C4-2B (cell line): Measurements from ENCODE around the gene ASB6.
"Not testable (repeated sequence)": the region's sequence is repeated elsewhere in the genome, so short reads cannot be mapped to it uniquely, and the experiment has no call there.

Source experiments
- H3K27ac ChIP-seq: fragments of 450-650 bp; 2 replicates; pipeline ENCODE4 v1.5.1; 2017
- CTCF ChIP-seq: fragments of 450-650 bp; conservative IDR thresholded peaks from 2 replicates; pipeline ENCODE4 v1.5.1; 2017; ENCODE audit warnings: mild to moderate bottlenecking
- ZFX ChIP-seq: fragments of 450-650 bp; IDR thresholded peaks from 2 replicates; pipeline ENCODE4 v1.6.1; 2017

The ASB6 gene

GRCh38 chr9:129637102-129637501 is 4.8 kb downstream of the ASB6 start:
- TF ChIP-seq CTCF (no peak), ZFX (no peak)

GRCh38 chr9:129636343-129636742 is 5.6 kb downstream of the ASB6 start:
- H3K27ac ChIP-seq: not testable (repeated sequence)

More at GRCh38 chr9:129637102-129637501, 4.8 kb downstream of the ASB6 start:
- no peak overlapping the region for H3K27ac ChIP-seq

GRCh38 chr9:129635099-129636065 is 6.6 kb downstream of the ASB6 start:
- TF ChIP-seq ZFX (no peak), CTCF (no peak)
- H3K27ac ChIP-seq: no peak overlapping the region

GRCh38 chr9:129633848-129634247 is 8.1 kb downstream of the ASB6 start:
- no peak overlapping the region for H3K27ac ChIP-seq
- no peak for TF ChIP-seq CTCF
- no peak for TF ChIP-seq ZFX

- TF ChIP-seq CTCF: no peak
- TF ChIP-seq ZFX: no peak
- H3K27ac ChIP-seq: no peak overlapping the region
Observed at GRCh38 chr9:129633207-129633606, 8.7 kb downstream of the ASB6 start.

- TF ChIP-seq ZFX (no peak), CTCF (no peak)
- no peak overlapping the region for H3K27ac ChIP-seq
Observed at GRCh38 chr9:129632460-129632859, 9.5 kb downstream of the ASB6 start.

- no peak for TF ChIP-seq ZFX
- TF ChIP-seq CTCF: no peak
Observed at GRCh38 chr9:129631674-129632129, 10.2 kb downstream of the ASB6 start.

More at GRCh38 chr9:129631674-129632129, 10.2 kb downstream of the ASB6 start:
- no peak overlapping the region for H3K27ac ChIP-seq
